ENCODE results near the gene CARTPT. TPM values are rescaled to one million over a fixed set of nuclear protein-coding genes. Genes with fewer than 3 reads are reported as not detected.
A peak's percentile ranks its signal among the peaks of the same experiment; 100 is the strongest.

Gene CARTPT
- total and polyA plus RNA-seq, 9 of the 15 experiments (the other 6 are each of a cell fraction or from before 2014, with no cell fraction given): not detected

DNA sequence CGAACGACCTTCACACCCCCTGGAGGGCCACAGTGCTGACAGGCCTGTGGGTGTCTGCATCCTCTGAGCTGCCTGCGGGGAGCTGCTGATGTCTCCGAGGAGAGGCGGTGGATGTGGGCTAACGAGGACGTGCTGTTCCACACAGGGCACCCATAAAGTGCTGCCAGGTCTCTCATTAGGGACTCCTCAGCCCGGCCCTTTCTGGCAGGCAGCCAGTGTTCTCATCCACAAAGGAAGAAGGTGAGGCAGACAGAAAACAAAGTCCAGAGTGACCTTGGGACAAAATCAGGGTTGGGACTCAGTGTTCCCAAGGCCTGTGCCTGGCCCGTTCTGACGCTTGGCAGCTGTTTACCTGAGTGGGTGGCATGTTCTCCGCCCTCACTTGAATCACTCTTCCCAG lies 29.3 kb downstream of the CARTPT start:
- in situ Hi-C loops (cut with MboI) (no loop called here), intact Hi-C loops (cut with micrococcal nuclease) (no loop called here)
- WGBS (ENCODE audit: insufficient coverage, low coverage, missing lambda C conversion rate): 0% methylated on average over 11 of the region's 11 CpGs
- no peak overlapping the region for H3K4me2 ChIP-seq (ENCODE audit: insufficient read depth, low read length)
- no peaks in the 10 kb centered on the region for H3K9me3 ChIP-seq (replicated peaks; ENCODE audit: control insufficient read depth, insufficient read depth, low read depth, low read length)
- FAIRE-seq: no peak
- no peaks in the 10 kb centered on the region for H4K20me1 ChIP-seq (replicated peaks; ENCODE audit: control insufficient read depth, insufficient read depth, low read length)
- no peak overlapping the region for H3K4me3 ChIP-seq
- no peaks in the 10 kb centered on the region for H3K36me3 ChIP-seq (ENCODE audit: control insufficient read depth, insufficient read depth, low read length)
- ChIA-PET CTCF (ENCODE audit: low intra/inter-chr PET ratio) (no interaction called here), POLR2A (no interaction called here)
- TF ChIP-seq ZNF431 (CRISPR knock-in tag; IDR thresholded peaks at IDR 0.05) (no peak), NFIC (IDR thresholded peaks at IDR 0.05) (peak; percentile 40)
- no peak overlapping the region for H3K9ac ChIP-seq (ENCODE audit: insufficient read depth in 1 of 2, low read depth in 2 of 2, low read length in 2 of 2)
- no peak overlapping the region for H2AFZ ChIP-seq (ENCODE audit: low read depth, low read length)
- H3K79me2 ChIP-seq (ENCODE audit: control insufficient read depth, insufficient read depth, low read length): no peaks in the 10 kb centered on the region
- no peak overlapping the region for H3K27ac ChIP-seq (ENCODE audit: extremely low read depth, low read depth, low read length)
- ATAC-seq: no peak
- H3K4me1 ChIP-seq (replicated peaks in 1 of 2; ENCODE audit: control insufficient read depth in 2 of 2, insufficient read depth in 2 of 2, low read length in 2 of 2): no peaks in the 10 kb centered on the region
- no peaks in the 10 kb centered on the region for H3K9me1 ChIP-seq (ENCODE audit: control insufficient read depth, insufficient read depth, low read length)
- DNase-seq (ENCODE audit: extremely low read depth in 1 of 4, low spot score in 3 of 4): no peak
- H3K27me3 ChIP-seq (ENCODE audit: control insufficient read depth in 2 of 2, insufficient read depth in 2 of 2, low read length in 2 of 2): peaks cover 0 to 5% of the 10 kb centered on the region in 2 experiments; a peak in 1 of 5 replicates
- BruUV-seq (replicated peaks): no TSS peak

DNA sequence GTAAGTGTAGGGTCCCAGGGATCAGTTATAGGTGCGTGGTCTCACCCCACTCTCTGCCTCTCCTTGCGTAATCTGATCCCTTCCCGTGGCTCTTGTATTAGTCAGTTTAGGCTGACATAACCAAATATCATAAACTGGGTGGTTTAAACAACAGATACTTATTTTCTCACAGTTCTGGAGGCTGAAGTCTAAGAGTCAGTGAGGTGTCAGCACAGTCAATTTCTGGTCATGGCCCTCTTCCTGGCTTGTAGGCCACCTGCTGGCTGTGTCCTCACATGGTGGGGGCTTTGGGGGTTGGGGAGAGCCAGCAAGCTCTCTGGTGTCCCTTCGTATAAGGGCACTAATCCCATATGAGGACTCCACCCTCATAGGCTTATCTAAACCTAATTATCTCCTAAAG lies 32.3 kb downstream of the CARTPT start:
- BruUV-seq (replicated peaks): no TSS peak
- DNase-seq (ENCODE audit: extremely low read depth in 1 of 4, low spot score in 3 of 4) (no peak), ATAC-seq (peak; percentile 55; the same call in 2 of the 3 replicates), FAIRE-seq (no peak)
- CTCF ChIA-PET (ENCODE audit: low intra/inter-chr PET ratio): no interaction called here
- Histone ChIP-seq H3K4me3 (no peak overlapping the region), H3K27me3 (ENCODE audit: control insufficient read depth in 2 of 2, insufficient read depth in 2 of 2, low read length in 2 of 2) (0 out of 5 replicates have a peak, but pooled peaks cover 0 to 5% of the 10 kb centered on the region in 2 experiments), H3K79me2 (ENCODE audit: control insufficient read depth, insufficient read depth, low read length) (no peaks in the 10 kb centered on the region), H3K4me1 (replicated peaks in 1 of 2; ENCODE audit: control insufficient read depth in 2 of 2, insufficient read depth in 2 of 2, low read length in 2 of 2) (no peaks in the 10 kb centered on the region), H3K9me1 (ENCODE audit: control insufficient read depth, insufficient read depth, low read length) (no peaks in the 10 kb centered on the region), H4K20me1 (replicated peaks; ENCODE audit: control insufficient read depth, insufficient read depth, low read length) (no peaks in the 10 kb centered on the region), H3K9ac (ENCODE audit: insufficient read depth in 1 of 2, low read depth in 2 of 2, low read length in 2 of 2) (no peak overlapping the region), H3K4me2 (ENCODE audit: insufficient read depth, low read length) (no peak overlapping the region), H3K36me3 (ENCODE audit: control insufficient read depth, insufficient read depth, low read length) (no peaks in the 10 kb centered on the region), H3K9me3 (replicated peaks; ENCODE audit: control insufficient read depth, insufficient read depth, low read depth, low read length) (no peaks in the 10 kb centered on the region), H3K27ac (ENCODE audit: extremely low read depth, low read depth, low read length) (no peak overlapping the region), H2AFZ (ENCODE audit: low read depth, low read length) (no peak overlapping the region)
- POLR2A ChIA-PET: no interaction called here
- 6% methylated on average over 4 of the region's 4 CpGs for WGBS (ENCODE audit: insufficient coverage, low coverage, missing lambda C conversion rate)
- in situ Hi-C loops (cut with MboI): no loop called here
- intact Hi-C loops (cut with micrococcal nuclease): loop anchor here (10.0 kb wide), 1 partner anchor 277 kb away; no protein-coding TSS in a partner anchor
- TF ChIP-seq, protein P1, sequence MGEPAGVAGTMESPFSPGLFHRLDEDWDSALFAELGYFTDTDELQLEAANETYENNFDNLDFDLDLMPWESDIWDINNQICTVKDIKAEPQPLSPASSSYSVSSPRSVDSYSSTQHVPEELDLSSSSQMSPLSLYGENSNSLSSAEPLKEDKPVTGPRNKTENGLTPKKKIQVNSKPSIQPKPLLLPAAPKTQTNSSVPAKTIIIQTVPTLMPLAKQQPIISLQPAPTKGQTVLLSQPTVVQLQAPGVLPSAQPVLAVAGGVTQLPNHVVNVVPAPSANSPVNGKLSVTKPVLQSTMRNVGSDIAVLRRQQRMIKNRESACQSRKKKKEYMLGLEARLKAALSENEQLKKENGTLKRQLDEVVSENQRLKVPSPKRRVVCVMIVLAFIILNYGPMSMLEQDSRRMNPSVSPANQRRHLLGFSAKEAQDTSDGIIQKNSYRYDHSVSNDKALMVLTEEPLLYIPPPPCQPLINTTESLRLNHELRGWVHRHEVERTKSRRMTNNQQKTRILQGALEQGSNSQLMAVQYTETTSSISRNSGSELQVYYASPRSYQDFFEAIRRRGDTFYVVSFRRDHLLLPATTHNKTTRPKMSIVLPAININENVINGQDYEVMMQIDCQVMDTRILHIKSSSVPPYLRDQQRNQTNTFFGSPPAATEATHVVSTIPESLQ (CRISPR knock-in tag; IDR thresholded peaks at IDR 0.05): no peak
- TF ChIP-seq NFE2L1 (tag; IDR thresholded peaks at IDR 0.05; ENCODE audit: borderline replicate concordance, low read depth) (no peak), IFI16 (CRISPR knock-in tag; IDR thresholded peaks at IDR 0.05) (no peak), FOXP1 (CRISPR knock-in tag; IDR thresholded peaks at IDR 0.05) (no peak)
- TF ChIP-seq, protein P2, sequence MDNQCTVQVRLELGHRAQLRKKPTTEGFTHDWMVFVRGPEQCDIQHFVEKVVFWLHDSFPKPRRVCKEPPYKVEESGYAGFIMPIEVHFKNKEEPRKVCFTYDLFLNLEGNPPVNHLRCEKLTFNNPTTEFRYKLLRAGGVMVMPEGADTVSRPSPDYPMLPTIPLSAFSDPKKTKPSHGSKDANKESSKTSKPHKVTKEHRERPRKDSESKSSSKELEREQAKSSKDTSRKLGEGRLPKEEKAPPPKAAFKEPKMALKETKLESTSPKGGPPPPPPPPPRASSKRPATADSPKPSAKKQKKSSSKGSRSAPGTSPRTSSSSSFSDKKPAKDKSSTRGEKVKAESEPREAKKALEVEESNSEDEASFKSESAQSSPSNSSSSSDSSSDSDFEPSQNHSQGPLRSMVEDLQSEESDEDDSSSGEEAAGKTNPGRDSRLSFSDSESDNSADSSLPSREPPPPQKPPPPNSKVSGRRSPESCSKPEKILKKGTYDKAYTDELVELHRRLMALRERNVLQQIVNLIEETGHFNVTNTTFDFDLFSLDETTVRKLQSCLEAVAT (IDR thresholded peaks at IDR 0.05): no peak
- TF ChIP-seq, protein P3, sequence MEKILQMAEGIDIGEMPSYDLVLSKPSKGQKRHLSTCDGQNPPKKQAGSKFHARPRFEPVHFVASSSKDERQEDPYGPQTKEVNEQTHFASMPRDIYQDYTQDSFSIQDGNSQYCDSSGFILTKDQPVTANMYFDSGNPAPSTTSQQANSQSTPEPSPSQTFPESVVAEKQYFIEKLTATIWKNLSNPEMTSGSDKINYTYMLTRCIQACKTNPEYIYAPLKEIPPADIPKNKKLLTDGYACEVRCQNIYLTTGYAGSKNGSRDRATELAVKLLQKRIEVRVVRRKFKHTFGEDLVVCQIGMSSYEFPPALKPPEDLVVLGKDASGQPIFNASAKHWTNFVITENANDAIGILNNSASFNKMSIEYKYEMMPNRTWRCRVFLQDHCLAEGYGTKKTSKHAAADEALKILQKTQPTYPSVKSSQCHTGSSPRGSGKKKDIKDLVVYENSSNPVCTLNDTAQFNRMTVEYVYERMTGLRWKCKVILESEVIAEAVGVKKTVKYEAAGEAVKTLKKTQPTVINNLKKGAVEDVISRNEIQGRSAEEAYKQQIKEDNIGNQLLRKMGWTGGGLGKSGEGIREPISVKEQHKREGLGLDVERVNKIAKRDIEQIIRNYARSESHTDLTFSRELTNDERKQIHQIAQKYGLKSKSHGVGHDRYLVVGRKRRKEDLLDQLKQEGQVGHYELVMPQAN (IDR thresholded peaks at IDR 0.05; ENCODE audit: borderline replicate concordance): no peak
- TF ChIP-seq, protein P4, sequence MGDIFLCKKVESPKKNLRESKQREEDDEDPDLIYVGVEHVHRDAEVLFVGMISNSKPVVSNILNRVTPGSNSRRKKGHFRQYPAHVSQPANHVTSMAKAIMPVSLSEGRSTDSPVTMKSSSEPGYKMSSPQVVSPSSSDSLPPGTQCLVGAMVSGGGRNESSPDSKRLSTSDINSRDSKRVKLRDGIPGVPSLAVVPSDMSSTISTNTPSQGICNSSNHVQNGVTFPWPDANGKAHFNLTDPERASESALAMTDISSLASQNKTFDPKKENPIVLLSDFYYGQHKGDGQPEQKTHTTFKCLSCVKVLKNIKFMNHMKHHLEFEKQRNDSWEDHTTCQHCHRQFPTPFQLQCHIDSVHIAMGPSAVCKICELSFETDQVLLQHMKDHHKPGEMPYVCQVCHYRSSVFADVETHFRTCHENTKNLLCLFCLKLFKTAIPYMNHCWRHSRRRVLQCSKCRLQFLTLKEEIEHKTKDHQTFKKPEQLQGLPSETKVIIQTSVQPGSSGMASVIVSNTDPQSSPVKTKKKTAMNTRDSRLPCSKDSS (IDR thresholded peaks at IDR 0.05; ENCODE audit: low read depth, partially characterized antibody): no peak

Data from K562 (cell line).